ENCODE results near the gene DUS3L.

DUS3L gene

GRCh38 chr19:5827891-5828660 lies 37.1 kb upstream of the DUS3L start:
- Histone ChIP-seq H3K27me3 (ENCODE audit: control insufficient read depth, insufficient read depth, low read length) (no peaks in the 10 kb centered on the region), H3K27ac (ENCODE audit: low read depth, low read length) (peak overlapping the region; percentile 83), H3K9ac (ENCODE audit: low read length) (peak overlapping the region; percentile 46), H3K4me1 (ENCODE audit: control insufficient read depth, insufficient read depth, low read length) (peaks cover 14% of the 10 kb centered on the region), H3K36me3 (ENCODE audit: control insufficient read depth, insufficient read depth, low read length) (no peaks in the 10 kb centered on the region), H3K4me3 (ENCODE audit: low read length) (peak overlapping the region; percentile 64)

- Histone ChIP-seq H3K9ac (ENCODE audit: low read length) (no peak overlapping the region), H3K36me3 (ENCODE audit: control insufficient read depth, insufficient read depth, low read length) (no peaks in the 10 kb centered on the region), H3K27me3 (ENCODE audit: control insufficient read depth, insufficient read depth, low read length) (no peaks in the 10 kb centered on the region), H3K4me1 (ENCODE audit: control insufficient read depth, insufficient read depth, low read length) (peaks cover 15% of the 10 kb centered on the region), H3K27ac (ENCODE audit: low read depth, low read length) (peak overlapping the region; percentile 83), H3K4me3 (ENCODE audit: low read length) (peak overlapping the region; percentile 64)
These were observed 36.5 kb upstream of the DUS3L start for GRCh38 chr19:5827342-5827890.

DNA sequence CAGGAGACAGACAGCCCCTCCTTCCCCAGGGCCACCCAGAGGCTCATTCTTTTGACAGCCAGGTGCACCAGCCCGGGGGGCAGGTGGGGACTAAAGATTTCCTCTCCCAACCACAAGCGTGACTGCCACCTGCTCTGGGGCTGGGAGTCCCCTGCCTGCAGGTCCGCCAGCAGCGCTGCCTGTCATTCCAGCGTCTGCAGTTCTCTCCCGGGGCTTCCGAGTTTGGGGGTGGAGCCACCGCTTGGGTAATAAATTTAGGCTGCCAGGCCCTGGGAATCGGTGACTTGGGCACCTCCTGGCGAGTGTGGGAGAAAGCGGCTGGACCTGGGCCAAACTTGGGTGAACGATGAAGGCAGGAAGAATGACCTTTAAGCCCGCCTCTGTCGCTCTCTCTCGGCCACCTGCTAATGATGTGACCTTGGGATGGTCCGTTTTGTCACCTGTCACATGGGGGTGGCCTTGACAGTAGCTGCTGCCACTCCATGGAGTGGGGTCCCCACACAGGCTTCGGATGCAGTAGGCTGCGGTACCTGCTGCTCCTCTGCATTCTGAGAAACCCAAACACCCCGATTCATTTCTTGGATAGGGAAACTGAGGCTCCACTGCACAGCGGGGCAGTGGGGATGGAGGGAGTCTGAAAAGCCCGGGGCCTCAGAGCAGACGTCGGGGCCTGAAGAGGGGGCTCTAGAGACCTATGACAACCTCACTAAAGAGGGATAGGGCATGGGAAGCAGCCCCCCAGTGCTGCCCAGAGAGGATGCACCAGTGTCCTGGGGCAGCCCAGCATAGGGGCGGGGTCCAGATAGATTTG lies 35.8 kb upstream of the DUS3L start:
- no peaks in the 10 kb centered on the region for H3K27me3 ChIP-seq (ENCODE audit: control insufficient read depth, insufficient read depth, low read length)
- peak overlapping the region; percentile 64 for H3K4me3 ChIP-seq (ENCODE audit: low read length)
- peaks cover 16% of the 10 kb centered on the region for H3K4me1 ChIP-seq (ENCODE audit: control insufficient read depth, insufficient read depth, low read length)
- no peaks in the 10 kb centered on the region for H3K36me3 ChIP-seq (ENCODE audit: control insufficient read depth, insufficient read depth, low read length)
- peak overlapping the region; percentile 83 for H3K27ac ChIP-seq (ENCODE audit: low read depth, low read length)
- H3K9ac ChIP-seq (ENCODE audit: low read length), result no peak overlapping the region

GRCh38 chr19:5825178-5825577 lies 34.2 kb upstream of the DUS3L start:
- Histone ChIP-seq H3K4me1 (ENCODE audit: control insufficient read depth, insufficient read depth, low read length) (peaks cover 16% of the 10 kb centered on the region), H3K27me3 (ENCODE audit: control insufficient read depth, insufficient read depth, low read length) (no peaks in the 10 kb centered on the region)

DNA sequence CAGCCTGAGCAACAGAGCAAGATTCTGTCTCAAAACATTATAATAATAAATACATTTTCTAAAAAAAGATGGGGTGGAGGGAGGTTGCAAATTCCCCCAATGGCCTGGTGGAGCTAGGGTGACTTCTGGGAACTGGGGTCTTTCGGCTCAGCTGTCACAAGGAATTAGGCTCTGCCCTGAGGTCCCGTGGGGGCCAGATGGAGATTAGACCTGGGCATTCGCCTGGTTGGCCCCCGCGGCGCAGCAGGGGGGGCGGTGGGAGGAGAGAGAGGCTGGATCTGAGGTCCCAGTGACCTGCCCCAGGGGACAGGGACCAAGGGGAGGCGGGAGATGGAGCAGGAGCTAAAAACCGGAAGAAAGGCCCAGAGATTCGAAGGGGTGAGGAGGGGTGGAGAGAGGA lies 33.8 kb upstream of the DUS3L start:
- Histone ChIP-seq H3K27ac (ENCODE audit: low read depth, low read length) (no peak overlapping the region), H3K4me3 (ENCODE audit: low read length) (no peak overlapping the region), H3K36me3 (ENCODE audit: control insufficient read depth, insufficient read depth, low read length) (no peaks in the 10 kb centered on the region), H3K9ac (ENCODE audit: low read length) (no peak overlapping the region), H3K4me1 (ENCODE audit: control insufficient read depth, insufficient read depth, low read length) (peaks cover 16% of the 10 kb centered on the region), H3K27me3 (ENCODE audit: control insufficient read depth, insufficient read depth, low read length) (no peaks in the 10 kb centered on the region)

More at GRCh38 chr19:5825178-5825577, 34.2 kb upstream of the DUS3L start:
- Histone ChIP-seq H3K36me3 (ENCODE audit: control insufficient read depth, insufficient read depth, low read length) (no peaks in the 10 kb centered on the region), H3K9ac (ENCODE audit: low read length) (no peak overlapping the region), H3K4me3 (ENCODE audit: low read length) (no peak overlapping the region), H3K27ac (ENCODE audit: low read depth, low read length) (no peak overlapping the region)

DNA sequence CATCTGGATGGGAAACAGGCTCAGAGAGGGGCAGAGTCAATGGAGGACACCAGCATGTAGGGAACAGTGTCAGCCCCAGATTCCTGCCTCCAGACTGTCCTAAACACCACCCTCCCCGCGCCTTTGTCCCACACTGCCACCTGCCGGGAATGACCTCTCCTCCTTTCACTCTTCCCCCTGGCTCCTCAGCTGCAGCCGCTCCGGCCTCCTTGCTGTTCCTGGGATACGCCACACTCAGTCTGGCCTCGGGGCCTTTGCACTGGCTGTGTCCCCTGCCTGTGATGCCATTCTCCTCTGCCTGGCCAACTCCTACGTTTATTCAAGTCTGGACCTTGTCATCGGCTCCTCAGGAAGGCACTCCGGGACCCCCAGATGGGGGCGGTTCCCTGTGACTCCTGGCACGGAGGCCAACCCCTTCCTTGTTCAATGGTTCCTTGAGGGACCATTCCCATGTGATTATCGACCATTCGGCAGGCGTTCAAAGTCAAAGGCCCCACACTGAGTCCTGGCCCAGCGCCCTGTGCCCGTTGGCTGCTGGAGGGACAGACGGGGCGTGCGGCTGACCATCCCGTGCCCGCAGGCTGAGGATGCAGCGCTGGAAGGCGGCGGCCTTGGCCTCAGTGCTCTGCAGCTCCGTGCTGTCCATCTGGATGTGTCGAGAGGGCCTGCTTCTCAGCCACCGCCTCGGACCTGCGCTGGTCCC lies 32.8 kb upstream of the DUS3L start:
- no peaks in the 10 kb centered on the region for H3K27me3 ChIP-seq (ENCODE audit: control insufficient read depth, insufficient read depth, low read length)
- H3K27ac ChIP-seq (ENCODE audit: low read depth, low read length), result no peak overlapping the region
- no peak overlapping the region for H3K9ac ChIP-seq (ENCODE audit: low read length)
- H3K4me3 ChIP-seq (ENCODE audit: low read length), result no peak overlapping the region
- peaks cover 13% of the 10 kb centered on the region for H3K4me1 ChIP-seq (ENCODE audit: control insufficient read depth, insufficient read depth, low read length)
- no peaks in the 10 kb centered on the region for H3K36me3 ChIP-seq (ENCODE audit: control insufficient read depth, insufficient read depth, low read length)

- H3K9ac ChIP-seq (ENCODE audit: low read length), result no peak overlapping the region
- no peaks in the 10 kb centered on the region for H3K27me3 ChIP-seq (ENCODE audit: control insufficient read depth, insufficient read depth, low read length)
- H3K27ac ChIP-seq (ENCODE audit: low read depth, low read length), result no peak overlapping the region
- no peak overlapping the region for H3K4me3 ChIP-seq (ENCODE audit: low read length)
- no peaks in the 10 kb centered on the region for H3K36me3 ChIP-seq (ENCODE audit: control insufficient read depth, insufficient read depth, low read length)
- H3K4me1 ChIP-seq (ENCODE audit: control insufficient read depth, insufficient read depth, low read length), result peaks cover 9% of the 10 kb centered on the region
These were observed 31.4 kb upstream of the DUS3L start for GRCh38 chr19:5822181-5822844.

DNA sequence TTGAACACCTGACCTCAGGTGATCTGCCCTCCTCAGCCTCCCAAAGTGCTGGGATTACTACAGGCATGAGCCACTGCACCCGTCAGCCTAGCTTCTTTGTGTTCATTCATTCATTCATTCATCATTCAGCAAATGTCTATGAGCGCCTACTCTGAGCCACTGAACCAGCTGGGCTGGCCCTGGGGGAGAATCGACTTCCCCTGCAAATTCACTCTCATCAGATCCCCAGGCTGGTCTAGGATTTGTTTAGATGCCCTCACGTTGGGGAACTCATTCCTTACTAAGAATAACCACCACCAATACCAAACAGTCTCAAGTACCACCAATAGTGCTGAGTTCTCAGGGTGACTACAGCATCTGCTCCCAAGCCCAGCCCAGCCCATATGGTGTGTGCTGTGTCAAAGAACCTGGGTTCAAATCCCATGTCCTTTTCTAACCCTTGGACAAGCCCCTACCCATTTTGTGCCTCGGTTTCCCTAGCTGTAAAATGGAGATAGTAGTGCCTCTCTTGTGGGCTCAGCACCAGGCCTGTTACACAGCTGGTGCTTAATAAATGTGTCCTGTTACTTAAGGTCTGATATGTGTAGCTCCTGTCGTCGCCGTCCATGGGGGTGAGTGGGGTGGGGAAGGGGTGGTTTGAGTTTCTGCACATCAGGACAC lies 30.7 kb upstream of the DUS3L start:
- H3K27me3 ChIP-seq (ENCODE audit: control insufficient read depth, insufficient read depth, low read length), result no peaks in the 10 kb centered on the region
- H3K4me1 ChIP-seq (ENCODE audit: control insufficient read depth, insufficient read depth, low read length), result peaks cover 3% of the 10 kb centered on the region
- no peak overlapping the region for H3K4me3 ChIP-seq (ENCODE audit: low read length)
- H3K27ac ChIP-seq (ENCODE audit: low read depth, low read length), result no peak overlapping the region
- no peaks in the 10 kb centered on the region for H3K36me3 ChIP-seq (ENCODE audit: control insufficient read depth, insufficient read depth, low read length)
- H3K9ac ChIP-seq (ENCODE audit: low read length), result no peak overlapping the region

GRCh38 chr19:5820785-5821184 lies 29.8 kb upstream of the DUS3L start:
- peaks cover 2% of the 10 kb centered on the region for H3K4me1 ChIP-seq (ENCODE audit: control insufficient read depth, insufficient read depth, low read length)
- no peaks in the 10 kb centered on the region for H3K27me3 ChIP-seq (ENCODE audit: control insufficient read depth, insufficient read depth, low read length)
- no peak overlapping the region for H3K4me3 ChIP-seq (ENCODE audit: low read length)
- H3K9ac ChIP-seq (ENCODE audit: low read length), result no peak overlapping the region
- no peaks in the 10 kb centered on the region for H3K36me3 ChIP-seq (ENCODE audit: control insufficient read depth, insufficient read depth, low read length)
- no peak overlapping the region for H3K27ac ChIP-seq (ENCODE audit: low read depth, low read length)

DNA sequence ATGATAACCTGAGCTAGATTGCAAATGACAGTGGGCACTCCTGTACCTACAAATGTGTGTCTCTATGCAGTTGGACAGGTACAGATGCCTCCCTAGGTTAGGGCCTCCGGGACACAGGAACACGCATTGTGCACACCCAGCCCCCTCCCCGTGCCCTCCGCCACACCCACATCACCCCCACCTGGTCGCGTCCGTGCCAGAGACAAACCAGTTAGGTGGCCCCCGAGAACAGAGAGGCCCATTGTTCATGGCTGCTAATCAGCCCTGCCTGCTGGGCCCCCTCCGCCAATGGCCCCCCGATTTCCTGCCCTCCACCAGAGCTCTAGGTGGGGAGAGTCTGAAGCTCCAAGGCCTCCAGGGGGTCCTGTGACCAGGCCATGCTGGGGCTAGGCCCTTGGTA lies 27.6 kb upstream of the DUS3L start:
- Histone ChIP-seq H3K27me3 (ENCODE audit: control insufficient read depth, insufficient read depth, low read length) (no peaks in the 10 kb centered on the region), H3K4me3 (ENCODE audit: low read length) (no peak overlapping the region), H3K36me3 (ENCODE audit: control insufficient read depth, insufficient read depth, low read length) (no peaks in the 10 kb centered on the region), H3K27ac (ENCODE audit: low read depth, low read length) (no peak overlapping the region), H3K4me1 (ENCODE audit: control insufficient read depth, insufficient read depth, low read length) (peaks cover 2% of the 10 kb centered on the region), H3K9ac (ENCODE audit: low read length) (no peak overlapping the region)

DNA sequence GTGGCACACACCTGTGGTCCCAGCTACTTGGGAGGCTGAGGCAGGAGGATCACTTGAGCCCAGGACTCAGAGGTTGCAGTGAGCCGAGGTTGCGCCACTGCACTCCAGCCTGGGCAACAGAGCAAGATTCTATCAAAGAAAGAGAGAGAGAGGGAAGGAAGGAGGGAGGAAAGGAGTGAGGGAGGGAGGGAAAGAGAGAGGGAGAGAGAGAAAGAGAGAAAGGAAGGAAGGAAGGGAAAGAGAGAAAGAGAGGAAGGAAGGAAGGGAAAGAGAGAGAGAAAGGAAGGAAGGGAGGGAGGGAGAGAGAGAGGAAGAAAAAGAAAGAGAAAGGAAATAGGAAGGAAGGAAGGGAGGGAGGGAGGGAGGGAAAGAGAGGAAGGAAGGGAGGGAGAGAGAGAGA lies 26.3 kb upstream of the DUS3L start:
- Histone ChIP-seq H3K4me1 (ENCODE audit: control insufficient read depth, insufficient read depth, low read length) (no peaks in the 10 kb centered on the region), H3K9ac (ENCODE audit: low read length) (no peak overlapping the region), H3K4me3 (ENCODE audit: low read length) (no peak overlapping the region), H3K27me3 (ENCODE audit: control insufficient read depth, insufficient read depth, low read length) (no peaks in the 10 kb centered on the region), H3K36me3 (ENCODE audit: control insufficient read depth, insufficient read depth, low read length) (no peaks in the 10 kb centered on the region), H3K27ac (ENCODE audit: low read depth, low read length) (no peak overlapping the region)
